H9 (cell line): ENCODE results near the gene SCGB3A2. TPM values are rescaled to one million over a fixed set of nuclear protein-coding genes. Genes with fewer than 3 reads are reported as not detected.

Source experiments
- DNase-seq: peaks from one replicate; pipeline ENCODE4 v3.0.0-alpha.2; 2017
- H2AFZ ChIP-seq: one replicate; pipeline ENCODE4 v1.6.1; 2013; ENCODE audit warnings: mild to moderate bottlenecking, low read length, control low read depth, moderate library complexity
- H2AK5ac ChIP-seq: 2 replicates; pipeline ENCODE4 v1.6.1; 2013; ENCODE audit warnings: low read length, control low read depth, mixed read lengths; ENCODE audit not compliant: insufficient read length
- H2BK120ac ChIP-seq: one replicate; pipeline ENCODE4 v1.6.1; 2013; ENCODE audit warnings: low read depth, mild to moderate bottlenecking, low read length, control low read depth, inconsistent platforms; ENCODE audit not compliant: poor library complexity, severe bottlenecking
- H2BK12ac ChIP-seq: 2 replicates; pipeline ENCODE4 v1.6.1; 2013; ENCODE audit warnings: low read length, control low read depth, mixed read lengths, low read depth; ENCODE audit not compliant: insufficient read length
- H2BK15ac ChIP-seq: 2 replicates; pipeline ENCODE4 v1.6.1; 2013; ENCODE audit warnings: low read depth, low read length, control low read depth
- H2BK20ac ChIP-seq: one replicate; pipeline ENCODE4 v1.6.1; 2013; ENCODE audit warnings: low read depth, mild to moderate bottlenecking, low read length, control low read depth, inconsistent platforms; ENCODE audit not compliant: poor library complexity, severe bottlenecking
- H2BK5ac ChIP-seq: 2 replicates; pipeline ENCODE4 v1.6.1; 2013; ENCODE audit warnings: low read length, control low read depth, mixed read lengths; ENCODE audit not compliant: insufficient read length
- H3K14ac ChIP-seq: 2 replicates; pipeline ENCODE4 v1.6.1; 2013; ENCODE audit warnings: low read length, control low read depth; ENCODE audit not compliant: insufficient read depth
- H3K18ac ChIP-seq: 2 replicates; pipeline ENCODE4 v1.6.1; 2013; ENCODE audit warnings: low read depth, mild to moderate bottlenecking, mixed read lengths, low read length, control low read depth; ENCODE audit not compliant: insufficient read length
- H3K23ac ChIP-seq: 2 replicates; pipeline ENCODE4 v1.6.1; 2013; ENCODE audit warnings: low read length, control low read depth, mixed read lengths, low read depth; ENCODE audit not compliant: insufficient read length
- H3K23me2 ChIP-seq: 2 replicates; pipeline ENCODE4 v1.6.1; 2013; ENCODE audit warnings: low read depth, mild to moderate bottlenecking, mixed read lengths, low read length, control low read depth; ENCODE audit not compliant: insufficient read length, poor library complexity, severe bottlenecking
- H3K27ac ChIP-seq: 2 replicates; pipeline ENCODE4 v1.5.1; 2013; ENCODE audit warnings: low read length, control low read depth, mixed read lengths, low read depth; ENCODE audit not compliant: insufficient read length
- H3K27me3 ChIP-seq: 2 replicates; pipeline ENCODE4 v1.6.1; 2013; ENCODE audit warnings: low read length, control low read depth, inconsistent platforms; ENCODE audit not compliant: insufficient read depth
- H3K4ac ChIP-seq: 2 replicates; pipeline ENCODE4 v1.6.1; 2013; ENCODE audit warnings: low read depth, mild to moderate bottlenecking, control low read depth, inconsistent platforms, low read length, moderate library complexity
- H3K4me1 ChIP-seq: 2 replicates; pipeline ENCODE4 v1.6.1; 2013; ENCODE audit warnings: low read length, control low read depth, inconsistent platforms; ENCODE audit not compliant: insufficient read depth
- H3K4me2 ChIP-seq: 2 replicates; pipeline ENCODE4 v1.6.1; 2013; ENCODE audit warnings: low read length, control low read depth, mixed read lengths; ENCODE audit not compliant: insufficient read length, insufficient read depth
- H3K56ac ChIP-seq: 2 replicates; pipeline ENCODE4 v1.6.1; 2013; ENCODE audit warnings: low read depth, mild to moderate bottlenecking, mixed read lengths, low read length, control low read depth; ENCODE audit not compliant: insufficient read length
- H3K79me1 ChIP-seq: 2 replicates; pipeline ENCODE4 v1.6.1; 2013; ENCODE audit warnings: low read depth, mild to moderate bottlenecking, moderate library complexity, low read length, control low read depth, inconsistent platforms; ENCODE audit not compliant: insufficient read depth, poor library complexity, severe bottlenecking
- H3K79me2 ChIP-seq: 2 replicates; pipeline ENCODE4 v1.6.1; 2013; ENCODE audit warnings: low read length, control low read depth, inconsistent platforms; ENCODE audit not compliant: insufficient read depth
- H3K9ac ChIP-seq: 2 replicates; pipeline ENCODE4 v1.6.1; 2013; ENCODE audit warnings: low read length, control low read depth, mixed read lengths; ENCODE audit not compliant: insufficient read length; ENCODE audit errors: extremely low read depth
- H3K9me3 ChIP-seq: one replicate; pipeline ENCODE4 v1.6.1; 2013; ENCODE audit warnings: low read depth, low read length, inconsistent platforms; ENCODE audit not compliant: control insufficient read depth
- H3T11ph ChIP-seq: one replicate; pipeline ENCODE4 v1.6.1; 2013; ENCODE audit warnings: mild to moderate bottlenecking, low read length, control low read depth, inconsistent platforms
- H4K20me1 ChIP-seq: one replicate; pipeline ENCODE4 v1.6.1; 2013; ENCODE audit not compliant: control insufficient read depth, insufficient read length, insufficient read depth
- H4K5ac ChIP-seq: 2 replicates; pipeline ENCODE4 v1.6.1; 2013; ENCODE audit warnings: low read depth, mild to moderate bottlenecking, mixed read lengths, low read length, control low read depth; ENCODE audit not compliant: insufficient read length
- H4K8ac ChIP-seq: replicated peaks from 2 replicates; pipeline ENCODE4 v1.6.1; 2013; ENCODE audit warnings: low read length, control low read depth, mixed read lengths, low read depth; ENCODE audit not compliant: insufficient read length
- H4K91ac ChIP-seq: 2 replicates; pipeline ENCODE4 v1.6.1; 2013; ENCODE audit warnings: low read depth, mild to moderate bottlenecking, moderate library complexity, mixed read lengths, low read length, control low read depth; ENCODE audit not compliant: insufficient read length
- H3K27ac Mint-ChIP-seq, 3 experiments: 2 replicates in 2 of 3; 3 replicates in 1 of 3; pipeline ENCODE4 v1.8.0; 2020 to 2021; ENCODE audit warnings: mixed read lengths in 3 of 3, mild to moderate bottlenecking in 1 of 3, moderate library complexity in 1 of 3
- H3K27me3 Mint-ChIP-seq: 2 replicates; pipeline ENCODE4 v1.8.0; 2021; ENCODE audit warnings: low read depth, mild to moderate bottlenecking, moderate library complexity, mixed read lengths
- H3K36me3 Mint-ChIP-seq, 3 experiments: 2 replicates in 2 of 3; 3 replicates in 1 of 3; pipeline ENCODE4 v1.8.0; 2020 to 2021; ENCODE audit warnings: low read depth in 3 of 3, mixed read lengths in 3 of 3; ENCODE audit not compliant: insufficient read depth in 1 of 3
- H3K4me1 Mint-ChIP-seq, 2 experiments: 2 replicates each; pipeline ENCODE4 v1.8.0; 2020; ENCODE audit warnings: mixed read lengths in 2 of 2
- H3K4me3 Mint-ChIP-seq, 2 experiments: 2 replicates in 1 of 2; 3 replicates in 1 of 2; pipeline ENCODE4 v1.8.0; 2020 to 2021; ENCODE audit warnings: mild to moderate bottlenecking in 2 of 2, mixed read lengths in 2 of 2, moderate library complexity in 1 of 2
- H3K9me3 Mint-ChIP-seq, 2 experiments: 2 replicates in 1 of 2; 3 replicates in 1 of 2; pipeline ENCODE4 v1.8.0; 2020; ENCODE audit warnings: mild to moderate bottlenecking in 2 of 2, mixed read lengths in 2 of 2, moderate library complexity in 1 of 2
- total RNA-seq: library from RNA; stranded (reverse); gene quantifications from 2 replicates; pipeline ENCODE4 v1.2.1, GENCODE V29; 2021
- TF ChIP-seq, protein P1 (sequence below): fragments of 200-600 bp; sonication (generic); conservative IDR thresholded peaks from 3 replicates; pipeline ENCODE4 v1.8.0; 2021; ENCODE audit warnings: antibody characterized with exemption, mild to moderate bottlenecking

The SCGB3A2 gene
- total RNA-seq, 1 experiment from 2014 or later = 66.0 TPM

DNA sequence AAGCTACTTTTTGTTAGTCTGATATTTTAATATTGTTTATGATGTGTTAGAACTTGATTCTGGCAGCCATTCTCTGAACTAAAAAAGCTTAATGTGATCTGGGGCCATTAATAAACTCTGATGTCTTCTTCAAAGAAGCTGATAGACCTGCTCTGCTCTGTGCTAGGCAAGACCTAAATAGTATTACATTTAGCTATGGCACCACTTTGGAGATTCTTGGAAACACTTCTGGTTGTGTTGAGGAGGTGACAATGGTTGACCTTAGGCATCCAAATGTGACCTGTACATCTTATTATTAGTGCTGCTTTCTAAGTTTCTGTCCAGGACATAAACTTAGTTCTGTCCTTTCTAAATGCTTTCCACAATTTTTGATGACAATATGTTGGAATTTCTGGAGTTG lies 21.7 kb upstream of the SCGB3A2 start:
- Histone ChIP-seq H4K91ac (no peak overlapping the region), H3T11ph (no peak overlapping the region), H4K20me1 (no peaks in the 10 kb centered on the region), H4K5ac (no peak overlapping the region), H4K8ac (no peak overlapping the region), H2AFZ (no peak overlapping the region), H2BK15ac (no peak overlapping the region), H3K18ac (no peak overlapping the region), H3K4ac (no peak overlapping the region), H3K56ac (no peak overlapping the region), H2BK20ac (no peak overlapping the region), H3K23ac (no peak overlapping the region), H2BK5ac (no peak overlapping the region), H2BK12ac (no peak overlapping the region), H3K27me3 (no peaks in the 10 kb centered on the region), H3K23me2 (no peaks in the 10 kb centered on the region), H3K4me2 (no peak overlapping the region), H3K27ac (no peak overlapping the region), H3K9me3 (no peaks in the 10 kb centered on the region), H3K79me2 (no peaks in the 10 kb centered on the region), H2BK120ac (no peak overlapping the region), H3K9ac (no peak overlapping the region), H3K4me1 (peaks cover 4% of the 10 kb centered on the region; the same call in 1 of the 2 replicates), H3K79me1 (no peaks in the 10 kb centered on the region), H3K14ac (no peak overlapping the region), H2AK5ac (no peak overlapping the region)
- Mint-ChIP-seq H3K27me3 (peaks cover 2% of the 10 kb centered on the region; the same call in 1 of the 2 replicates), H3K9me3 (no peaks in the 10 kb centered on the region; a peak in 1 of 5 replicates), H3K27ac (no peak overlapping the region), H3K4me1 (peaks cover 29 to 51% of the 10 kb centered on the region in 2 experiments), H3K4me3 (no peak overlapping the region), H3K36me3 (peaks cover 0 to 5% (median under 1%) of the 10 kb centered on the region in 3 experiments; a peak in 5 of 7 replicates)
- DNase-seq = no peak
- TF ChIP-seq, protein P1, sequence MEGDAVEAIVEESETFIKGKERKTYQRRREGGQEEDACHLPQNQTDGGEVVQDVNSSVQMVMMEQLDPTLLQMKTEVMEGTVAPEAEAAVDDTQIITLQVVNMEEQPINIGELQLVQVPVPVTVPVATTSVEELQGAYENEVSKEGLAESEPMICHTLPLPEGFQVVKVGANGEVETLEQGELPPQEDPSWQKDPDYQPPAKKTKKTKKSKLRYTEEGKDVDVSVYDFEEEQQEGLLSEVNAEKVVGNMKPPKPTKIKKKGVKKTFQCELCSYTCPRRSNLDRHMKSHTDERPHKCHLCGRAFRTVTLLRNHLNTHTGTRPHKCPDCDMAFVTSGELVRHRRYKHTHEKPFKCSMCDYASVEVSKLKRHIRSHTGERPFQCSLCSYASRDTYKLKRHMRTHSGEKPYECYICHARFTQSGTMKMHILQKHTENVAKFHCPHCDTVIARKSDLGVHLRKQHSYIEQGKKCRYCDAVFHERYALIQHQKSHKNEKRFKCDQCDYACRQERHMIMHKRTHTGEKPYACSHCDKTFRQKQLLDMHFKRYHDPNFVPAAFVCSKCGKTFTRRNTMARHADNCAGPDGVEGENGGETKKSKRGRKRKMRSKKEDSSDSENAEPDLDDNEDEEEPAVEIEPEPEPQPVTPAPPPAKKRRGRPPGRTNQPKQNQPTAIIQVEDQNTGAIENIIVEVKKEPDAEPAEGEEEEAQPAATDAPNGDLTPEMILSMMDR = no peak
